ENCODE measurements around the gene KDM4E.
A peak's percentile ranks its signal among the peaks of the same experiment; 100 is the strongest.
"Not testable (repeated sequence)": the region's sequence is repeated elsewhere in the genome, so short reads cannot be mapped to it uniquely, and the experiment has no call there.

KDM4E gene

GRCh38 chr11:95024958-95025357, at the start of gene KDM4E:
Gene KDM4E (plus strand): TSS chr11:95025258. CDS start chr11:95025558, 300 bp downstream.
- no peak for DNase-seq (ENCODE audit: low spot score)

- DNase-seq (ENCODE audit: low spot score) = no peak
These were observed 49.5 kb upstream of the KDM4E start for GRCh38 chr11:94975599-94975998.

- DNase-seq (ENCODE audit: low spot score) = no peak
These were observed 37.7 kb upstream of the KDM4E start for GRCh38 chr11:94987378-94987777.

- no peak for DNase-seq (ENCODE audit: low spot score)
These were observed 36.3 kb upstream of the KDM4E start for GRCh38 chr11:94988748-94989147.

GRCh38 chr11:94993400-94993943, 31.6 kb upstream of the KDM4E start:
- no peak for DNase-seq (ENCODE audit: low spot score)

GRCh38 chr11:94997437-94997836, 27.6 kb upstream of the KDM4E start:
- DNase-seq (ENCODE audit: low spot score) = peak; percentile 31

- DNase-seq (ENCODE audit: low spot score) = no peak
These were observed 26.8 kb upstream of the KDM4E start for GRCh38 chr11:94998285-94998684.

- DNase-seq (ENCODE audit: low spot score) = no peak
These were observed 21.3 kb upstream of the KDM4E start for GRCh38 chr11:95003716-95004115.

GRCh38 chr11:95005642-95006041, 19.4 kb upstream of the KDM4E start:
- no peak for DNase-seq (ENCODE audit: low spot score)

GRCh38 chr11:95011376-95011775, 13.7 kb upstream of the KDM4E start:
- no peak for DNase-seq (ENCODE audit: low spot score)

- no peak for DNase-seq (ENCODE audit: low spot score)
These were observed 10.8 kb upstream of the KDM4E start for GRCh38 chr11:95014184-95014821.

GRCh38 chr11:95016139-95016538, 8.9 kb upstream of the KDM4E start:
- DNase-seq (ENCODE audit: low spot score) = no peak

GRCh38 chr11:95021468-95021867, 3.6 kb upstream of the KDM4E start:
- not testable (repeated sequence) for DNase-seq (ENCODE audit: low spot score)

GRCh38 chr11:95025594-95025993, 536 bp downstream of the KDM4E start:
- DNase-seq (ENCODE audit: low spot score) = not testable (repeated sequence)

- no peak for DNase-seq (ENCODE audit: low spot score)
These were observed 3.3 kb downstream of the KDM4E start for GRCh38 chr11:95028357-95028756.

- no peak for DNase-seq (ENCODE audit: low spot score)
These were observed 8.0 kb downstream of the KDM4E start for GRCh38 chr11:95033051-95033450.

GRCh38 chr11:95035316-95035715, 10.3 kb downstream of the KDM4E start:
- no peak for DNase-seq (ENCODE audit: low spot score)

GRCh38 chr11:95037356-95038035, 12.4 kb downstream of the KDM4E start:
- DNase-seq (ENCODE audit: low spot score) = not testable (repeated sequence)

- DNase-seq (ENCODE audit: low spot score) = no peak
These were observed 17.2 kb downstream of the KDM4E start for GRCh38 chr11:95042239-95042638.

- no peak for DNase-seq (ENCODE audit: low spot score)
These were observed 17.8 kb downstream of the KDM4E start for GRCh38 chr11:95042906-95043305.

GRCh38 chr11:95044010-95044409, 19.0 kb downstream of the KDM4E start:
- DNase-seq (ENCODE audit: low spot score) = no peak

- DNase-seq (ENCODE audit: low spot score) = no peak
These were observed 20.8 kb downstream of the KDM4E start for GRCh38 chr11:95045812-95046211.

- not testable (repeated sequence) for DNase-seq (ENCODE audit: low spot score)
These were observed 24.1 kb downstream of the KDM4E start, which contains the start of gene KDM4F for GRCh38 chr11:95049122-95049521. Gene KDM4F (plus strand): TSS chr11:95049422.
